Stimulated activated CD4-positive, alpha-beta T cell treated with anti-CD3 and anti-CD28 coated beads, Interleukin-15, amount 100 ng/mL, for 48 hours (primary cell): Measurements from ENCODE around the gene EXOC7.

ENCODE experiments used
- DNase-seq, 2 donors: peaks; one replicate each; pipeline ENCODE4 v3.0.0-alpha.2; 2020; ENCODE audit warnings: low read depth in 2 of 2

Gene EXOC7

GRCh38 chr17:76138234-76138895 lies 34.8 kb upstream of the EXOC7 start:
- DNase-seq = no peak

GRCh38 chr17:76137351-76138233 lies 34.0 kb upstream of the EXOC7 start:
- DNase-seq = no peak

- no peak for DNase-seq
Measured at GRCh38 chr17:76137001-76137350, 33.4 kb upstream of the EXOC7 start.

- no peak for DNase-seq
Measured at GRCh38 chr17:76136276-76137000, 32.9 kb upstream of the EXOC7 start.

- DNase-seq = no peak
Measured at GRCh38 chr17:76135810-76136188, 32.2 kb upstream of the EXOC7 start.

- DNase-seq = no peak
Measured at GRCh38 chr17:76134911-76135809, 31.6 kb upstream of the EXOC7 start.

GRCh38 chr17:76132574-76133338 lies 29.2 kb upstream of the EXOC7 start:
- DNase-seq = no peak

GRCh38 chr17:76131692-76132573 lies 28.3 kb upstream of the EXOC7 start:
- DNase-seq = no peak

- DNase-seq = no peak
Measured at GRCh38 chr17:76131051-76131691, 27.6 kb upstream of the EXOC7 start.

- DNase-seq = no peak
Measured at GRCh38 chr17:76130473-76130872, 26.9 kb upstream of the EXOC7 start.

GRCh38 chr17:76125922-76126321 lies 22.3 kb upstream of the EXOC7 start:
- DNase-seq = no peak

GRCh38 chr17:76125391-76125675 lies 21.7 kb upstream of the EXOC7 start:
- no peak for DNase-seq

GRCh38 chr17:76124582-76125390 lies 21.2 kb upstream of the EXOC7 start:
- no peak for DNase-seq

GRCh38 chr17:76123749-76124581 lies 20.4 kb upstream of the EXOC7 start:
- no peak for DNase-seq

GRCh38 chr17:76123191-76123499 lies 19.6 kb upstream of the EXOC7 start:
- no peak for DNase-seq

- DNase-seq = no peak
Measured at GRCh38 chr17:76122431-76123190, 19.0 kb upstream of the EXOC7 start.

- DNase-seq = no peak
Measured at GRCh38 chr17:76121932-76122430, 18.4 kb upstream of the EXOC7 start.
